MCF 10A (cell line): ENCODE results near the gene APOL4. TPM values are rescaled to one million over a fixed set of nuclear protein-coding genes. Genes with fewer than 3 reads are reported as not detected.

Experiments
- BruUV-seq: library from RNA; stranded (reverse); fragments of 400-500 nt; replicated peaks from 2 replicates; lab custom pipeline; 2021; lab: Mats Ljungman, UMichigan
- CTCF ChIA-PET: fragments of 300-600 bp; sonication (Branson Sonifier 250); formaldehyde crosslinking; extraction: SDS; loops from one replicate; lab custom pipeline; 2021; ENCODE audit warnings: antibody characterized with exemption, inconsistent platforms; lab: Yijun Ruan, JAX
- POLR2A ChIA-PET: fragments of 300-600, 350-650 bp; sonication (Branson Sonifier 250); formaldehyde crosslinking; extraction: SDS; loops from one replicate; lab custom pipeline; 2020; ENCODE audit warnings: antibody characterized with exemption, inconsistent platforms; lab: Yijun Ruan, JAX
- DNase-seq: peaks from one replicate; pipeline ENCODE4 v3.0.0-alpha.2; 2018; ENCODE audit not compliant: unreplicated experiment
- H3K27ac Mint-ChIP-seq: one replicate; pipeline ENCODE4 v1.8.0; 2022; ENCODE audit warnings: mild to moderate bottlenecking, low read depth, mixed read lengths; ENCODE audit not compliant: unreplicated experiment
- H3K27me3 Mint-ChIP-seq: one replicate; pipeline ENCODE4 v1.8.0; 2022; ENCODE audit warnings: mixed read lengths; ENCODE audit not compliant: insufficient read depth, unreplicated experiment
- H3K36me3 Mint-ChIP-seq: one replicate; pipeline ENCODE4 v1.8.0; 2022; ENCODE audit warnings: mild to moderate bottlenecking, moderate library complexity, mixed read lengths; ENCODE audit not compliant: insufficient read depth, unreplicated experiment
- H3K4me1 Mint-ChIP-seq: one replicate; pipeline ENCODE4 v1.8.0; 2022; ENCODE audit warnings: mixed read lengths; ENCODE audit not compliant: insufficient read depth, unreplicated experiment
- H3K4me3 Mint-ChIP-seq: one replicate; pipeline ENCODE4 v1.8.0; 2022; ENCODE audit warnings: mild to moderate bottlenecking, moderate library complexity, mixed read lengths; ENCODE audit not compliant: unreplicated experiment
- H3K9me3 Mint-ChIP-seq: one replicate; pipeline ENCODE4 v1.8.0; 2022; ENCODE audit warnings: mixed read lengths; ENCODE audit not compliant: unreplicated experiment
- intact Hi-C: fragments of 100-400 bp; cut with micrococcal nuclease; formaldehyde crosslinking; loops from 2 replicates; pipeline ENCODE4 v1.14.1; 2022
- total RNA-seq: library from RNA; stranded (reverse); gene quantifications from 2 replicates; pipeline ENCODE4 v1.2.3, GENCODE V29; 2022
- TF ChIP-seq, protein P1 (sequence below): fragments of 200-600 bp; IDR thresholded peaks from one replicate; pipeline ENCODE4 v1.8.0; 2022; ENCODE audit warnings: antibody characterized with exemption, mild to moderate bottlenecking; ENCODE audit not compliant: unreplicated experiment

APOL4 gene
- total RNA-seq, 1 experiment from 2014 or later: not detected

- Mint-ChIP-seq H3K27me3 (peaks cover 26% of the 10 kb centered on the region), H3K9me3 (no peaks in the 10 kb centered on the region), H3K27ac (no peak overlapping the region), H3K4me3 (no peak overlapping the region), H3K36me3 (no peaks in the 10 kb centered on the region), H3K4me1 (no peaks in the 10 kb centered on the region)
- ChIA-PET CTCF (no interaction called here), POLR2A (interaction anchor here (1.1 kb wide), 1 partner anchor 41 kb away, joined by 6 read pairs; the partner anchor contains the start of gene APOL2)
- intact Hi-C loops: loop anchor here (5.0 kb wide), 2 partner anchors 39 to 79 kb away; partner anchors contain the start of gene APOL2
- TF ChIP-seq, protein P1, sequence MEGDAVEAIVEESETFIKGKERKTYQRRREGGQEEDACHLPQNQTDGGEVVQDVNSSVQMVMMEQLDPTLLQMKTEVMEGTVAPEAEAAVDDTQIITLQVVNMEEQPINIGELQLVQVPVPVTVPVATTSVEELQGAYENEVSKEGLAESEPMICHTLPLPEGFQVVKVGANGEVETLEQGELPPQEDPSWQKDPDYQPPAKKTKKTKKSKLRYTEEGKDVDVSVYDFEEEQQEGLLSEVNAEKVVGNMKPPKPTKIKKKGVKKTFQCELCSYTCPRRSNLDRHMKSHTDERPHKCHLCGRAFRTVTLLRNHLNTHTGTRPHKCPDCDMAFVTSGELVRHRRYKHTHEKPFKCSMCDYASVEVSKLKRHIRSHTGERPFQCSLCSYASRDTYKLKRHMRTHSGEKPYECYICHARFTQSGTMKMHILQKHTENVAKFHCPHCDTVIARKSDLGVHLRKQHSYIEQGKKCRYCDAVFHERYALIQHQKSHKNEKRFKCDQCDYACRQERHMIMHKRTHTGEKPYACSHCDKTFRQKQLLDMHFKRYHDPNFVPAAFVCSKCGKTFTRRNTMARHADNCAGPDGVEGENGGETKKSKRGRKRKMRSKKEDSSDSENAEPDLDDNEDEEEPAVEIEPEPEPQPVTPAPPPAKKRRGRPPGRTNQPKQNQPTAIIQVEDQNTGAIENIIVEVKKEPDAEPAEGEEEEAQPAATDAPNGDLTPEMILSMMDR: no peak
- DNase-seq: no peak
- no TSS peak for BruUV-seq
Observed at GRCh38 chr22:36198536-36198935, 3.1 kb downstream of the APOL4 start.

DNA sequence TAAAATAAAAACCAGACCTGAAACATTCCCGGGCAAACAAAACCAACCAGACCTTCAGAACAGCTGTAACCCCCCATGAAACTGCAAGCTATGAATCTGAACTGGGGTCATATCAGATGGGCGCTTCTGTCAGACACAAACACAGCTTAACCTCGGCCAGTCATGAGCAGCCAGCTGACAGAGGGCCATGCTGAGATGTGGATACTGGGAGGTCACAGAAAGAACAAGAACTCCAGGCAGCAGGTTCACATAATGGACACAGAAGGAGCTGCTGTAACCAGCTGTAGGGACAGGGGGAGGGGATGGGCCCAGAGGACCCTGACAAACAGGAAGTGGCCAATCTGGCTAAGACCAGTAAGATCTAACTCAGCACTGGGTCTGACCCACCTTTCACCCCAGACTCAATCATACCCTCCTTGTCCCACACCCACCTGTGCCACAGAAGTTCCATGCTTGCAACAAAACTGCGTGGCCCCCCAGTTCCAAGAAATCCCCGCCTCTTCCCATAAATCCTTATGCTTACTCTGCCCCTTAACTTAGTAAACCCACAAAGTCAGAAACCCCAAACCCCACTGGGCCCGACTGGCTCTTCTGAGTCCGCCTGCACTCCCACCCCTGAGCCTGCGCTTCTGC, 4.0 kb downstream of the APOL4 start:
- Mint-ChIP-seq H3K4me3 (no peak overlapping the region), H3K4me1 (no peaks in the 10 kb centered on the region), H3K9me3 (no peaks in the 10 kb centered on the region), H3K36me3 (no peaks in the 10 kb centered on the region), H3K27me3 (peaks cover 31% of the 10 kb centered on the region), H3K27ac (no peak overlapping the region)
- no peak for DNase-seq
- intact Hi-C loops: loop anchor here (5.0 kb wide), 2 partner anchors 40 to 80 kb away; partner anchors contain the start of gene APOL2
- POLR2A ChIA-PET: interaction anchor here (0.6 to 1.1 kb wide), 2 partner anchors 42 to 90 kb away, joined by 3 to 6 read pairs; partner anchors contain the start of gene APOL2
- CTCF ChIA-PET: interaction anchor here (0.7 to 0.8 kb wide), 2 partner anchors 12 to 39 kb away, joined by 3 to 4 read pairs; no protein-coding TSS in a partner anchor
- no TSS peak for BruUV-seq
- TF ChIP-seq, protein P1: no peak

- no peak overlapping the region for H3K27ac Mint-ChIP-seq
- H3K9me3 Mint-ChIP-seq: no peaks in the 10 kb centered on the region
- DNase-seq: no peak
- POLR2A ChIA-PET: interaction anchor here (0.6 kb wide), 1 partner anchor 91 kb away, joined by 3 read pairs; no protein-coding TSS in a partner anchor
- no peaks in the 10 kb centered on the region for H3K4me1 Mint-ChIP-seq
- intact Hi-C loops: loop anchor here (5.0 kb wide), 2 partner anchors 40 to 80 kb away; partner anchors contain the start of gene APOL2
- peaks cover 31% of the 10 kb centered on the region for H3K27me3 Mint-ChIP-seq
- no TSS peak for BruUV-seq
- TF ChIP-seq, protein P1: no peak
- no peaks in the 10 kb centered on the region for H3K36me3 Mint-ChIP-seq
- CTCF ChIA-PET: interaction anchor here (0.8 kb wide), 1 partner anchor 11 kb away, joined by 3 read pairs; no protein-coding TSS in a partner anchor
- H3K4me3 Mint-ChIP-seq: no peak overlapping the region
Observed at GRCh38 chr22:36197065-36197440, 4.6 kb downstream of the APOL4 start.
